Smooth muscle cell (in vitro differentiated cells): ENCODE measurements around the gene MUC5B. TPM values are rescaled to one million over a fixed set of nuclear protein-coding genes. Genes with fewer than 3 reads are reported as not detected.
"Not testable (repeated sequence)": the region's sequence is repeated elsewhere in the genome, so short reads cannot be mapped to it uniquely, and the experiment has no call there.

Source experiments
- DNase-seq: peaks from one replicate; lab custom pipeline; 2025; ENCODE audit not compliant: unreplicated experiment; lab: John Stamatoyannopoulos, UW
- H2AFZ ChIP-seq: fragments of 200-600 bp; sonication (generic); 2 replicates; pipeline ENCODE4 v1.6.0; 2016; ENCODE audit warnings: antibody characterized with exemption, low read depth, mild to moderate bottlenecking
- H3F3A ChIP-seq: fragments of 200-600 bp; sonication (generic); 2 replicates; pipeline ENCODE4 v1.6.0; 2017; ENCODE audit warnings: antibody characterized with exemption, low read depth
- H3K27ac ChIP-seq: fragments of 200-600 bp; sonication (generic); 2 replicates; pipeline ENCODE4 v1.5.1; 2016; ENCODE audit warnings: low read depth, mild to moderate bottlenecking
- H3K27me3 ChIP-seq: fragments of 200-600 bp; sonication (generic); 2 replicates; pipeline ENCODE4 v1.6.1; 2016; ENCODE audit warnings: low read depth, mild to moderate bottlenecking
- H3K36me3 ChIP-seq: fragments of 200-600 bp; sonication (generic); 2 replicates; pipeline ENCODE4 v1.5.1; 2016; ENCODE audit warnings: low read depth
- H3K4me1 ChIP-seq: fragments of 200-600 bp; sonication (generic); 2 replicates; pipeline ENCODE4 v1.5.1; 2016; ENCODE audit warnings: low read depth
- H3K4me2 ChIP-seq: fragments of 200-600 bp; sonication (generic); 2 replicates; pipeline ENCODE4 v1.6.0; 2016; ENCODE audit warnings: mild to moderate bottlenecking
- H3K4me3 ChIP-seq: fragments of 200-600 bp; sonication (generic); 2 replicates; pipeline ENCODE4 v1.5.1; 2016; ENCODE audit warnings: mild to moderate bottlenecking
- H3K79me2 ChIP-seq: fragments of 200-600 bp; sonication (generic); 2 replicates; pipeline ENCODE4 v1.6.0; 2016; ENCODE audit warnings: low read depth, mild to moderate bottlenecking
- H3K9ac ChIP-seq: fragments of 200-600 bp; sonication (generic); 2 replicates; pipeline ENCODE4 v1.6.0; 2016; ENCODE audit warnings: low read depth
- H3K9me3 ChIP-seq: fragments of 200-600 bp; sonication (generic); replicated peaks from 2 replicates; pipeline ENCODE4 v1.5.1; 2016; ENCODE audit warnings: low read depth
- H4K20me1 ChIP-seq: fragments of 200-600 bp; sonication (generic); 2 replicates; pipeline ENCODE4 v1.6.0; 2016; ENCODE audit warnings: low read depth
- CTCF ChIP-seq: fragments of 200-600 bp; sonication (generic); IDR thresholded peaks from 2 replicates; pipeline ENCODE4 v1.5.1; 2017; ENCODE audit warnings: borderline replicate concordance, mild to moderate bottlenecking, antibody characterized with exemption; ENCODE audit not compliant: insufficient read depth, poor library complexity, severe bottlenecking
- WGBS: methylation state at CpG from one replicate; pipeline ENCODE4 v1.1.7; 2016; ENCODE audit warnings: low lambda C conversion rate; 5-methylcytosine and 5-hydroxymethylcytosine counted together
- polyA plus RNA-seq: library from polyadenylated mRNA; unstranded; fragments of >200 nt; fragmentation: Nextera tagmentation; extraction: Ambion mirVana; gene quantifications from 2 replicates; pipeline ENCODE4 v1.2.1, GENCODE V29; 2016
- total RNA-seq: library from RNA; depleted of rRNA; stranded (reverse); fragments of >200 nt; gene quantifications from 2 replicates; pipeline ENCODE4 v1.2.3, GENCODE V29; 2014

The MUC5B gene
- total and polyA plus RNA-seq, 2 experiments from 2014 or later, result not detected

GRCh38 chr11:1208394-1209261 is 14.2 kb upstream of the MUC5B start:
- H2AFZ ChIP-seq, result no peak overlapping the region
- no peak for DNase-seq

DNA sequence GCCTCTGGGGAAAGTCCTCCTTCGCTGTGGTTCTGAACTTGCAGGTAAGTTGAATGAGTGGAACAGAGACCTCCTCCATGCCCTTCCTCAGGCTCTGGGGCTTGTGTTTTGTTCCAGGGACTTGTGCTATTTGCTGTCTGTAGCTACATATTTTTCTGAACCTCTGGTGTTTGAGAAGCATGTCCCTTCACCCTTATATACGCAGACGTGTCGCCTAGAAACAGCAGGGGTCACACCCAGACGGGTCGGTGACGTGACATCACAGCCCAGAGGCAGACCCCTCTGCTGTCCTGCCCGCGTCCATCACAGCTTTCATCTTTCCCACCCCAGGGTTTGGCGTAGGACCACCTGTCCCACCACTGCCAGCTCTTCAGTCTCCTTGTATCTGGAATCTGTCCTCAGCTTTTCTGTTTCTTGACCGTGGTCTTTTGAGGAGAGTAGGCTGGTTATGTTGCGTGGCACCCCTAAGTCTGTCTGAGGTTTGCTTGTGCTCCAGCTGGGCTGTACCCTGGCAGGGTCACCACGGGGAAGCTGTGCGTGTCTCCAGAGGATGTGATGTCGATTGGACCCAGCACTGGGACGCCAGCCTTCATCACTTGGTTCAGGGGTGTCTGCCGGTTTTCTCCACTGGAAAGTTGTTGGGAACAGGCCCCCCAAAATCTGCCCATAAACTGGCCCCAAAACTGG is 13.4 kb upstream of the MUC5B start:
- no peak overlapping the region for H3K9ac ChIP-seq
- 92% methylated on average over 17 of the region's 17 CpGs for WGBS
- no peak overlapping the region for H3K4me3 ChIP-seq
- no peaks in the 10 kb centered on the region for H3K79me2 ChIP-seq
- DNase-seq, result no peak
- H2AFZ ChIP-seq, result no peak overlapping the region
- no peaks in the 10 kb centered on the region for H3K27me3 ChIP-seq
- TF ChIP-seq CTCF, result no peak
- no peaks in the 10 kb centered on the region for H3K4me1 ChIP-seq
- H3K36me3 ChIP-seq, result no peaks in the 10 kb centered on the region
- no peaks in the 10 kb centered on the region for H3F3A ChIP-seq
- no peak overlapping the region for H3K27ac ChIP-seq
- no peaks in the 10 kb centered on the region for H4K20me1 ChIP-seq
- no peaks in the 10 kb centered on the region for H3K9me3 ChIP-seq
- no peak overlapping the region for H3K4me2 ChIP-seq

More at GRCh38 chr11:1208394-1209261, 14.2 kb upstream of the MUC5B start:
- Histone ChIP-seq H3K9ac (no peak overlapping the region), H3K4me1 (no peaks in the 10 kb centered on the region), H3K9me3 (no peaks in the 10 kb centered on the region), H3K4me3 (no peak overlapping the region), H3K27me3 (no peaks in the 10 kb centered on the region), H3K4me2 (no peak overlapping the region), H3F3A (no peaks in the 10 kb centered on the region), H3K79me2 (no peaks in the 10 kb centered on the region), H4K20me1 (no peaks in the 10 kb centered on the region), H3K27ac (no peak overlapping the region), H3K36me3 (no peaks in the 10 kb centered on the region)
- TF ChIP-seq CTCF, result no peak
- 96% methylated on average over 39 of the region's 39 CpGs for WGBS

- TF ChIP-seq CTCF, result no peak
- Histone ChIP-seq H3K4me3 (no peak overlapping the region), H3K27me3 (no peaks in the 10 kb centered on the region), H3K9me3 (no peaks in the 10 kb centered on the region), H3K4me2 (no peak overlapping the region), H3K9ac (no peak overlapping the region), H3K79me2 (no peaks in the 10 kb centered on the region), H3K36me3 (no peaks in the 10 kb centered on the region), H4K20me1 (no peaks in the 10 kb centered on the region), H3K4me1 (no peaks in the 10 kb centered on the region), H3F3A (no peaks in the 10 kb centered on the region), H3K27ac (no peak overlapping the region), H2AFZ (no peak overlapping the region)
- no peak for DNase-seq
- 82% methylated on average over 2 of the region's 2 CpGs for WGBS
Observed at GRCh38 chr11:1211838-1212237, 11.0 kb upstream of the MUC5B start.

- DNase-seq, H3K27me3 ChIP-seq, H3K4me1 ChIP-seq, H4K20me1 ChIP-seq, H3K4me3 ChIP-seq, H2AFZ ChIP-seq, H3K9me3 ChIP-seq, H3K9ac ChIP-seq, H3K36me3 ChIP-seq, H3K4me2 ChIP-seq, H3K79me2 ChIP-seq, H3K27ac ChIP-seq, H3F3A ChIP-seq: not testable (repeated sequence)
- 76% methylated on average over 8 of the region's 8 CpGs for WGBS
Observed at GRCh38 chr11:1215826-1216225, 7.0 kb upstream of the MUC5B start.
